Endothelial cell of umbilical vein (primary cell): ENCODE measurements around the gene BRCA1. TPM values are rescaled to one million over a fixed set of nuclear protein-coding genes. Genes with fewer than 3 reads are reported as not detected.

ENCODE experiments used
- BruUV-seq: library from RNA; stranded (reverse); fragments of 400-500 nt; replicated peaks from 2 replicates; lab custom pipeline; 2021; lab: Mats Ljungman, UMichigan
- CTCF ChIA-PET: fragments of 300-600, 350-600 bp; sonication (Branson Sonifier 250); formaldehyde crosslinking; loops from one replicate; lab custom pipeline; 2021; ENCODE audit warnings: antibody characterized with exemption, inconsistent platforms; lab: Charles Lee
- POLR2A ChIA-PET: fragments of 300-600, 350-600 bp; sonication (Branson Sonifier 250); formaldehyde crosslinking; loops from one replicate; lab custom pipeline; 2021; ENCODE audit warnings: antibody characterized with exemption, inconsistent platforms; lab: Charles Lee
- DNase-seq: peaks from one replicate; pipeline ENCODE4 v3.0.0-alpha.2; 2011; ENCODE audit warnings: low read depth, low spot score
- FAIRE-seq: peaks from 2 replicates; lab custom pipeline; 2011; peaks lifted over from hg19 to GRCh38; lab: Jason Lieb, UNC
- H2AFZ ChIP-seq: 2 replicates; pipeline ENCODE4 v1.6.0; 2012; ENCODE audit warnings: low read depth, low read length, control low read depth, inconsistent platforms
- H3K27ac ChIP-seq: 2 replicates; pipeline ENCODE4 v1.5.1; 2011; ENCODE audit warnings: low read depth, mild to moderate bottlenecking, control low read depth, low read length, moderate library complexity; ENCODE audit not compliant: insufficient read depth
- H3K27me3 ChIP-seq, 2 experiments: 2 replicates each; pipeline versions ENCODE4 v1.6.0 to v1.6.1; 2011; ENCODE audit warnings: low read length in 2 of 2, mixed read lengths in 1 of 2; ENCODE audit not compliant: control insufficient read depth in 2 of 2, insufficient read depth in 2 of 2
- H3K36me3 ChIP-seq, 2 experiments: 2 replicates in 1 of 2; 3 replicates in 1 of 2; pipeline ENCODE4 v1.5.1; 2011; ENCODE audit warnings: low read length in 2 of 2, mild to moderate bottlenecking in 1 of 2, moderate library complexity in 1 of 2; ENCODE audit not compliant: control insufficient read depth in 2 of 2, insufficient read depth in 2 of 2; ENCODE audit errors: extremely low read depth in 1 of 2
- H3K4me1 ChIP-seq: 3 replicates; pipeline ENCODE4 v1.5.1; 2011; ENCODE audit warnings: mild to moderate bottlenecking, low read length; ENCODE audit not compliant: control insufficient read depth, insufficient read depth; ENCODE audit errors: extremely low read depth
- H3K4me2 ChIP-seq: 2 replicates; pipeline ENCODE4 v1.6.1; 2011; ENCODE audit warnings: low read length, control low read depth, mixed read lengths; ENCODE audit not compliant: insufficient read depth
- H3K4me3 ChIP-seq, 3 experiments: fragments of 200-600 bp in 1 of 3; sonication (generic), shearing (Covaris generic) in 1 of 3; replicated peaks in 1 of 3; 2 replicates each; pipeline ENCODE4 v1.5.1; 2011 to 2016; ENCODE audit warnings: control low read depth in 3 of 3, low read length in 3 of 3, mild to moderate bottlenecking in 2 of 3, inconsistent platforms in 1 of 3, low read depth in 1 of 3, moderate library complexity in 1 of 3; ENCODE audit not compliant: insufficient read depth in 1 of 3
- H3K79me2 ChIP-seq: 2 replicates; pipeline ENCODE4 v1.6.0; 2012; ENCODE audit warnings: low read length, inconsistent platforms; ENCODE audit not compliant: control insufficient read depth, insufficient read depth
- H3K9ac ChIP-seq: replicated peaks from 2 replicates; pipeline ENCODE3; 2011; ENCODE audit warnings: low read length, control low read depth; ENCODE audit not compliant: insufficient read depth; ENCODE audit errors: extremely low read depth
- H3K9me1 ChIP-seq: replicated peaks from 3 replicates; pipeline ENCODE4 v1.6.0; 2011; ENCODE audit warnings: mild to moderate bottlenecking, low read length; ENCODE audit not compliant: control insufficient read depth, insufficient read depth; ENCODE audit errors: extremely low read depth
- H3K9me3 ChIP-seq: replicated peaks from 2 replicates; pipeline ENCODE4 v1.5.1; 2012; ENCODE audit warnings: low read length, inconsistent platforms; ENCODE audit not compliant: control insufficient read depth, insufficient read depth
- H4K20me1 ChIP-seq: replicated peaks from 2 replicates; pipeline ENCODE3; 2011; ENCODE audit warnings: mild to moderate bottlenecking, low read length; ENCODE audit not compliant: control insufficient read depth, insufficient read depth; ENCODE audit errors: extremely low read depth
- EZH2 ChIP-seq: IDR thresholded peaks from 2 replicates; pipeline ENCODE4 v1.6.1; 2012; ENCODE audit warnings: borderline replicate concordance, low read depth, mild to moderate bottlenecking, moderate library complexity, low read length, inconsistent platforms; ENCODE audit not compliant: severe bottlenecking
- FOS ChIP-seq: IDR thresholded peaks from 2 replicates; pipeline ENCODE4 v1.6.1; 2011; ENCODE audit warnings: mild to moderate bottlenecking, low read length, moderate library complexity, borderline replicate concordance; ENCODE audit not compliant: insufficient read depth
- GATA2 ChIP-seq: IDR thresholded peaks from 2 replicates; pipeline ENCODE4 v1.7.0; 2011; ENCODE audit warnings: low read depth, mild to moderate bottlenecking, moderate library complexity, mixed read lengths, low read length; ENCODE audit not compliant: insufficient read length, insufficient read depth
- JUN ChIP-seq: IDR thresholded peaks from 2 replicates; pipeline ENCODE4 v1.6.1; 2011; ENCODE audit warnings: borderline replicate concordance, low read depth; ENCODE audit not compliant: insufficient read length, insufficient read depth
- MYC ChIP-seq: IDR thresholded peaks from one replicate; pipeline ENCODE4 v1.6.1; 2011; ENCODE audit warnings: mild to moderate bottlenecking, low read depth, low read length
- POLR2A ChIP-seq: IDR thresholded peaks from 2 replicates; pipeline ENCODE4 v1.6.1; 2012; ENCODE audit warnings: low read depth, mild to moderate bottlenecking, control low read depth, low read length
- POLR2AphosphoS5 ChIP-seq: IDR thresholded peaks from 2 replicates; pipeline ENCODE4 v1.6.1; 2012; ENCODE audit warnings: low read depth, mild to moderate bottlenecking, control low read depth, low read length, moderate library complexity; ENCODE audit not compliant: insufficient read depth
- dilution Hi-C: fragments of 300-500 bp; cut with MboI; formaldehyde crosslinking; loops from one replicate; pipeline ENCODE4 v1.15.0; 2019; ENCODE audit warnings: low sequenced_read_pairs; ENCODE audit not compliant: extremely low pct_ligation_motif_present
- intact Hi-C: fragments of 100-400 bp; cut with micrococcal nuclease; formaldehyde crosslinking; loops from one replicate; pipeline ENCODE4 v1.10.0; 2022
- polyA plus RNA-seq, 4 experiments: library from polyadenylated mRNA; depleted of rRNA in 3 of 4; stranded (reverse) in 3 of 4; unstranded in 1 of 4; fragments of >200 nt; gene quantifications; 2 replicates each; pipeline versions ENCODE4 v1.2.1 to v1.2.3, GENCODE V29; 2011 to 2012; ENCODE audit warnings: missing spikeins in 1 of 4
- total RNA-seq: library from RNA; stranded (reverse); gene quantifications from 2 replicates; pipeline ENCODE4 v1.2.3, GENCODE V29; 2021
- TF ChIP-seq, protein P1 (sequence below), 2 donors: IDR thresholded peaks; 1 replicate in 1 of 2; 2 replicates in 1 of 2; pipeline ENCODE4 v1.5.1; 2011; ENCODE audit warnings: low read length in 2 of 2, mild to moderate bottlenecking in 2 of 2, moderate library complexity in 2 of 2, control low read depth in 1 of 2, inconsistent platforms in 1 of 2, low read depth in 1 of 2; ENCODE audit not compliant: insufficient read depth in 1 of 2; ENCODE audit errors: extremely low read depth in 1 of 2
- TF ChIP-seq, protein P2 (sequence below): IDR thresholded peaks from 2 replicates; pipeline ENCODE4 v1.6.1; 2011; ENCODE audit not compliant: insufficient read depth, insufficient read length

The BRCA1 gene
- total and polyA plus RNA-seq, 2 donors (not counting 3 experiments of a cell fraction or from before 2014, with no cell fraction given): 14.3 to 29.0 TPM

DNA sequence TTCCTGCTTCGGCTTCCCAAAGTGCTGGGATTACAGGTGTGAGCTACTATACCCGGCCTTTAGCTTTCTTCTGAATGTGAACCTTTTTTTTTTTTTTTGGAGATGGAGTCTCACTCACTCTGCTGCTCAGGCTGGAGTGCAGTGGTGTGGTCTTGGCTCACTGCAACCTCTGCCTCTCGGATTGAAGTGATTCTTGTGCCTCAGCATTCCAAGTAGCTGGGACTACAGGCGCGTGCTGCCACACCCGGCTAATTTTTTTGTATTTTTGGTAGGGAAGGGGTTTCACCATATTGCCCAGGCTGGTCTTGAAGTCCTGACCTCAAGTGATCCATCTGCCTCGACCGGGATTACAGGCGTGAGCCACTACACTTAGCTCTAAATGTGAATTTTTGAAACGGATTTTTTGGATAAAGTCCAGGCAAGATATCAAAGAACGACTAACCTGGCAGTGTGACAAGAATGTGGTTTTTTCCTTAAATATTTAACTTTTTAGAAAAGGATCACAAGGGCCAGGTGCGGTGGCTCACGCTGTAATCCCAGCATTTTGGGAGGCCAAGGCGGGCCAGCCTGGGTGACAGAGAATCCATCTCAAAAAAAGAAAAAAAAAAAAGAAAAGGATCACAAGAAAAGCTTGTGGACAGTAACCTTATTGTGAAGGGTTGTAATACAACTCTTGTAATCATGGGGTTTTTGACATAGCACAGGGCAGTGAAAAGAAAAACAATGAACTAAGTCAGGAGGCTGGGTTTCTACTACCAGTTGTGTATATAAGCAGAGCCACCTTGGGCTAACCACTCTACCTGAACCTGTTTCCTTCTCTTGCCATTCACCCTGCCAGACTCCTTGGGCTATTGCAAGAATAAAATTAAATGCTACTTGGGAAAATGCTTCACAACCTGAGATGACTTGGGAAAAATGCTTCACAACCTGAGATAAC, 6.2 kb downstream of the BRCA1 start:
- H3K27me3 ChIP-seq: no peaks in the 10 kb centered on the region
- CTCF ChIA-PET: no interaction called here
- no peak for FAIRE-seq
- no peak overlapping the region for H3K4me2 ChIP-seq
- no peak overlapping the region for H3K4me3 ChIP-seq
- no peaks in the 10 kb centered on the region for H3K9me3 ChIP-seq
- DNase-seq: no peak
- intact Hi-C loops (no loop called here), dilution Hi-C loops (no loop called here)
- no peak overlapping the region for H2AFZ ChIP-seq
- no peaks in the 10 kb centered on the region for H3K9me1 ChIP-seq
- POLR2A ChIA-PET: no interaction called here
- H3K36me3 ChIP-seq: no peaks in the 10 kb centered on the region
- H3K9ac ChIP-seq: no peak overlapping the region
- H3K79me2 ChIP-seq: peaks cover 2% of the 10 kb centered on the region
- no TSS peak for BruUV-seq
- no peaks in the 10 kb centered on the region for H4K20me1 ChIP-seq
- H3K27ac ChIP-seq: no peak overlapping the region
- TF ChIP-seq GATA2 (no peak), JUN (no peak), FOS (no peak), POLR2AphosphoS5 (no peak), MYC (no peak), POLR2A (no peak), EZH2 (no peak)
- TF ChIP-seq, protein P1, sequence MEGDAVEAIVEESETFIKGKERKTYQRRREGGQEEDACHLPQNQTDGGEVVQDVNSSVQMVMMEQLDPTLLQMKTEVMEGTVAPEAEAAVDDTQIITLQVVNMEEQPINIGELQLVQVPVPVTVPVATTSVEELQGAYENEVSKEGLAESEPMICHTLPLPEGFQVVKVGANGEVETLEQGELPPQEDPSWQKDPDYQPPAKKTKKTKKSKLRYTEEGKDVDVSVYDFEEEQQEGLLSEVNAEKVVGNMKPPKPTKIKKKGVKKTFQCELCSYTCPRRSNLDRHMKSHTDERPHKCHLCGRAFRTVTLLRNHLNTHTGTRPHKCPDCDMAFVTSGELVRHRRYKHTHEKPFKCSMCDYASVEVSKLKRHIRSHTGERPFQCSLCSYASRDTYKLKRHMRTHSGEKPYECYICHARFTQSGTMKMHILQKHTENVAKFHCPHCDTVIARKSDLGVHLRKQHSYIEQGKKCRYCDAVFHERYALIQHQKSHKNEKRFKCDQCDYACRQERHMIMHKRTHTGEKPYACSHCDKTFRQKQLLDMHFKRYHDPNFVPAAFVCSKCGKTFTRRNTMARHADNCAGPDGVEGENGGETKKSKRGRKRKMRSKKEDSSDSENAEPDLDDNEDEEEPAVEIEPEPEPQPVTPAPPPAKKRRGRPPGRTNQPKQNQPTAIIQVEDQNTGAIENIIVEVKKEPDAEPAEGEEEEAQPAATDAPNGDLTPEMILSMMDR (IDR thresholded peaks at IDR 0.05; ENCODE audit: extremely low read depth in 1 of 2, insufficient read depth in 1 of 2, low read depth in 1 of 2, low read length in 2 of 2): no peak
- TF ChIP-seq, protein P2, sequence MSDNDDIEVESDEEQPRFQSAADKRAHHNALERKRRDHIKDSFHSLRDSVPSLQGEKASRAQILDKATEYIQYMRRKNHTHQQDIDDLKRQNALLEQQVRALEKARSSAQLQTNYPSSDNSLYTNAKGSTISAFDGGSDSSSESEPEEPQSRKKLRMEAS: no peak
- H3K4me1 ChIP-seq: no peaks in the 10 kb centered on the region
